ENCODE measurements around the gene SLC9A4. TPM values are rescaled to one million over a fixed set of nuclear protein-coding genes. Genes with fewer than 3 reads are reported as not detected.

SLC9A4 gene
- total and polyA plus RNA-seq, 4 donors: 0.06 to 0.30 (median 0.10) TPM

GRCh38 chr2:102487761-102488462 is 14.9 kb downstream of the SLC9A4 start:
- Histone ChIP-seq H3K27me3 (ENCODE audit: control insufficient read depth, insufficient read depth, low read length) (no peaks in the 10 kb centered on the region), H3K36me3 (ENCODE audit: control insufficient read depth, insufficient read depth, low read length) (no peaks in the 10 kb centered on the region), H3K4me3 (ENCODE audit: low read depth, low read length) (no peak overlapping the region), H3K4me1 (ENCODE audit: control insufficient read depth, insufficient read depth, low read length) (no peaks in the 10 kb centered on the region), H3K9me3 (ENCODE audit: control insufficient read depth, insufficient read depth, low read length) (no peaks in the 10 kb centered on the region), H3K27ac (ENCODE audit: low read depth, low read length) (no peak overlapping the region)
- DNase-seq (ENCODE audit: low read depth in 4 of 6, low spot score in 6 of 6): no peak
- 55% methylated on average over 2 of the region's 8 CpGs for WGBS (ENCODE audit: insufficient coverage)

DNA sequence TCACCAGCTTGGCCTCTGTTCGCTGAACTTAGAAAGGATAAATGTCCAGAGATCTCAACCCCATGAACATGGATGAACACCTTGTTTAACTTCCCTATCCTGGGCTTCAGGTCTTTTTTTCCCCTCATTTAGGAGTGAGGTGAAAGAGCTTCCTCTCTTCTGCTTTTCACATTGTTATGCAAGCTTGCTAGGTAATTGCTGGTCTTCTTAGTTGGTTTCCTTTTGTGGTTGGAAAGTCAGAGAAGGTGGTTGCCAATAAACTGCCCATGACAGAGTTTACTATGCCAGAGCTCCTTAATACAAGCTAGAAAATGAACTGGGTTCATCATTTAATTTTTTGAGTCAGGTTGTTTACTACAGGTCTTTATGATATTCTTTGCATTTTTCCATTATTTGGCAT is 16.6 kb downstream of the SLC9A4 start:
- Histone ChIP-seq H3K4me1 (ENCODE audit: control insufficient read depth, insufficient read depth, low read length) (no peaks in the 10 kb centered on the region), H3K27me3 (ENCODE audit: control insufficient read depth, insufficient read depth, low read length) (no peaks in the 10 kb centered on the region), H3K4me3 (ENCODE audit: low read depth, low read length) (no peak overlapping the region), H3K9me3 (ENCODE audit: control insufficient read depth, insufficient read depth, low read length) (no peaks in the 10 kb centered on the region), H3K27ac (ENCODE audit: low read depth, low read length) (no peak overlapping the region), H3K36me3 (ENCODE audit: control insufficient read depth, insufficient read depth, low read length) (no peaks in the 10 kb centered on the region)
- no peak for DNase-seq (ENCODE audit: low read depth in 4 of 6, low spot score in 6 of 6)
- no CpG with 5 or more reads among the region's 1 CpG for WGBS (ENCODE audit: insufficient coverage)

GRCh38 chr2:102492006-102492405 is 19.0 kb downstream of the SLC9A4 start:
- H3K27me3 ChIP-seq (ENCODE audit: control insufficient read depth, insufficient read depth, low read length): no peaks in the 10 kb centered on the region

DNA sequence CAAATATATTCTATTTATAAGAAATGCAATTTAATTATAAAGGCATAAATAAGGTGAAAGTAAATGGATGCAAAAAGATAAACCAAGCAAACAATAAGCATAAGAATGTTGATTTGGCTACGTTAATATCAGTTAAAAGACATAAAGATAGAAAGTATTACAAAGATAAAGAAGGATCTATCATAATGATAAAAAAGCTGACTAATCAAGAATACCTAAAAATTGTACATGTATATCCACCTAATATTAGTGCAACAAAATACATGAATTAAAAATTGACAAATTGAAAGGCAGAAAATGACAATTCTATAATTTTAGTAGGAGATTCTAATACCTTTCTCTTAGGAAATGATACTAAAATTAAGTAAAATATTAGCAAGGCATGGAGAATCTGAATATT is 21.5 kb downstream of the SLC9A4 start:
- Histone ChIP-seq H3K4me1 (ENCODE audit: control insufficient read depth, insufficient read depth, low read length) (no peaks in the 10 kb centered on the region), H3K9me3 (ENCODE audit: control insufficient read depth, insufficient read depth, low read length) (no peaks in the 10 kb centered on the region), H3K27me3 (ENCODE audit: control insufficient read depth, insufficient read depth, low read length) (no peaks in the 10 kb centered on the region), H3K27ac (ENCODE audit: low read depth, low read length) (no peak overlapping the region), H3K36me3 (ENCODE audit: control insufficient read depth, insufficient read depth, low read length) (no peaks in the 10 kb centered on the region), H3K4me3 (ENCODE audit: low read depth, low read length) (no peak overlapping the region)
- DNase-seq (ENCODE audit: low read depth in 4 of 6, low spot score in 6 of 6): no peak
- no CpG with 5 or more reads among the region's 1 CpG for WGBS (ENCODE audit: insufficient coverage)

More at GRCh38 chr2:102492006-102492405, 19.0 kb downstream of the SLC9A4 start:
- Histone ChIP-seq H3K36me3 (ENCODE audit: control insufficient read depth, insufficient read depth, low read length) (no peaks in the 10 kb centered on the region), H3K4me3 (ENCODE audit: low read depth, low read length) (no peak overlapping the region), H3K9me3 (ENCODE audit: control insufficient read depth, insufficient read depth, low read length) (no peaks in the 10 kb centered on the region), H3K27ac (ENCODE audit: low read depth, low read length) (no peak overlapping the region), H3K4me1 (ENCODE audit: control insufficient read depth, insufficient read depth, low read length) (no peaks in the 10 kb centered on the region)
- no peak for DNase-seq (ENCODE audit: low read depth in 4 of 6, low spot score in 6 of 6)

GRCh38 chr2:102498414-102498813 is 25.4 kb downstream of the SLC9A4 start:
- WGBS (ENCODE audit: insufficient coverage): 100% methylated on average over 1 of the region's 2 CpGs
- DNase-seq (ENCODE audit: low read depth in 4 of 6, low spot score in 6 of 6): no peak
- H3K4me1 ChIP-seq (ENCODE audit: control insufficient read depth, insufficient read depth, low read length): no peaks in the 10 kb centered on the region
- H3K27ac ChIP-seq (ENCODE audit: low read depth, low read length): no peak overlapping the region
- H3K9me3 ChIP-seq (ENCODE audit: control insufficient read depth, insufficient read depth, low read length): no peaks in the 10 kb centered on the region
- no peaks in the 10 kb centered on the region for H3K36me3 ChIP-seq (ENCODE audit: control insufficient read depth, insufficient read depth, low read length)
- H3K27me3 ChIP-seq (ENCODE audit: control insufficient read depth, insufficient read depth, low read length): no peaks in the 10 kb centered on the region
- H3K4me3 ChIP-seq (ENCODE audit: low read depth, low read length): no peak overlapping the region

DNA sequence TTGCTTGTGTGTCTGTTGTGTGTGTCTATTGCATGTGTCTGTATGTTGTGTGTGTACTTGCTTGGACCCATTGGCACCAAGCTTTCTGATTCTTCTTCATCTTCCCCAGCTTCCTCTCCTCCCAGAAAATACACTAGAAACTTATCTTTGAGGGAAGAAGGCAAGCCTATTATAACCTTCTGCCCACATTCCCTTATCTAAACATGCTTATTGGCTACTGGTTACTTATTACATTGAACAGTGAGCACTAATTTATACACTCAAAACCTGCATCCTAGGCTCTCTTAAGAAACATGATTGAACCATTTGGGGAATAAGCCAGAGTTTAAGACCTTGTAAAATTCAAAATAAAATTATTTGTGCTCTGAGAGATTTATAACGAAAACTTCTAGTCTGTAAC is 26.5 kb downstream of the SLC9A4 start:
- no CpG with 5 or more reads among the region's 1 CpG for whole genome bisulfite sequencing (ENCODE audit: insufficient coverage)
- no peaks in the 10 kb centered on the region for H3K27me3 ChIP-seq (ENCODE audit: control insufficient read depth, insufficient read depth, low read length)
- no peak overlapping the region for H3K4me3 ChIP-seq (ENCODE audit: low read depth, low read length)
- no peak overlapping the region for H3K27ac ChIP-seq (ENCODE audit: low read depth, low read length)
- no peaks in the 10 kb centered on the region for H3K36me3 ChIP-seq (ENCODE audit: control insufficient read depth, insufficient read depth, low read length)
- no peak for DNase-seq (ENCODE audit: low read depth in 4 of 6, low spot score in 6 of 6)
- H3K4me1 ChIP-seq (ENCODE audit: control insufficient read depth, insufficient read depth, low read length): no peaks in the 10 kb centered on the region
- no peaks in the 10 kb centered on the region for H3K9me3 ChIP-seq (ENCODE audit: control insufficient read depth, insufficient read depth, low read length)

DNA sequence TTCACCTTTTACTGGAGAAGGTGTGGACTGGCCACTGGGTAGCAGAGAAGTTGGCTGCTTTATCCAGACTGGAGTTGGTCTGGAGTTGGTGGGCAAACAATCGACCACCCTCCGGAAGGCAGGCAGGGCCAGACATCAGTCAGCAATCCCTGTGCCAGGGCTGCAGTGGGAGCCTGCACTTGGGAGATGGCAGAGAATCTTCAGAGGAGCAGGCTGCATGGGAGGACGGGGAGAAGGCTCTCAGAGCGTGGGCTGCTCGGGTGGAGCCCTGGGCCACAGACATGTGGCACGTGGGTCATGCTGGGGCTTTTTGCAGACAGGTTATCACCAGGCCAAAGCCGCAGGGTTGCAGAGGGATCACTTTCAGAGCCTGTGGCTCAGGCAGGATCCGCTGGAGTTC is 29.6 kb downstream of the SLC9A4 start:
- 94% methylated on average over 8 of the region's 8 CpGs for WGBS (ENCODE audit: insufficient coverage)

DNA sequence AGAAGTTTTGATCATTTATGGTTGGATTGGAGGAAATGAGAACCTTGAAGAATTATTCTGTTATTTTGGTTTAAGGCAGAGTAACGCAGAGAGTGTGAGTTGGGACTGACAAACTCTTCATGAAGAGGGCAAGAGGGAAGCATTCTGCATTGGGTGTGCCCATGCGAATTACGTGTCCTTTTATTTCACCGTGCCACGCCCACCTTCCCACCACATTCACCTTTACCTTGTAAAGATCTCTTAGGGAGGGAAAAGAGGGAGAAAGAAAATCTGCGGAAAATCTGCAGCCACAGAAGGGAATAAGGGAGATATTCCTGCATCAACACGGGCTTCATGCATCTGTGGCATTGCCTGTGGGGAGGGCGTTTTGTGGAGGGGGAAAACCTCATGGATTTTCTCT is 31.8 kb downstream of the SLC9A4 start:
- no peak for DNase-seq (ENCODE audit: low read depth in 4 of 6, low spot score in 6 of 6)
- no peak overlapping the region for H3K4me3 ChIP-seq (ENCODE audit: low read depth, low read length)
- no peak overlapping the region for H3K27ac ChIP-seq (ENCODE audit: low read depth, low read length)
- 89% methylated on average over 3 of the region's 8 CpGs for WGBS (ENCODE audit: insufficient coverage)
- no peaks in the 10 kb centered on the region for H3K27me3 ChIP-seq (ENCODE audit: control insufficient read depth, insufficient read depth, low read length)
- no peaks in the 10 kb centered on the region for H3K36me3 ChIP-seq (ENCODE audit: control insufficient read depth, insufficient read depth, low read length)
- no peaks in the 10 kb centered on the region for H3K9me3 ChIP-seq (ENCODE audit: control insufficient read depth, insufficient read depth, low read length)
- no peaks in the 10 kb centered on the region for H3K4me1 ChIP-seq (ENCODE audit: control insufficient read depth, insufficient read depth, low read length)

More for the DNA sequence above, 29.6 kb downstream of the SLC9A4 start:
- no peak for DNase-seq (ENCODE audit: low read depth in 4 of 6, low spot score in 6 of 6)
- no peak overlapping the region for H3K27ac ChIP-seq (ENCODE audit: low read depth, low read length)
- H3K27me3 ChIP-seq (ENCODE audit: control insufficient read depth, insufficient read depth, low read length): no peaks in the 10 kb centered on the region
- no peaks in the 10 kb centered on the region for H3K9me3 ChIP-seq (ENCODE audit: control insufficient read depth, insufficient read depth, low read length)
- no peaks in the 10 kb centered on the region for H3K4me1 ChIP-seq (ENCODE audit: control insufficient read depth, insufficient read depth, low read length)
- no peaks in the 10 kb centered on the region for H3K36me3 ChIP-seq (ENCODE audit: control insufficient read depth, insufficient read depth, low read length)
- no peak overlapping the region for H3K4me3 ChIP-seq (ENCODE audit: low read depth, low read length)

- Histone ChIP-seq H3K4me3 (ENCODE audit: low read depth, low read length) (no peak overlapping the region), H3K4me1 (ENCODE audit: control insufficient read depth, insufficient read depth, low read length) (no peaks in the 10 kb centered on the region), H3K27ac (ENCODE audit: low read depth, low read length) (no peak overlapping the region), H3K9me3 (ENCODE audit: control insufficient read depth, insufficient read depth, low read length) (no peaks in the 10 kb centered on the region), H3K36me3 (ENCODE audit: control insufficient read depth, insufficient read depth, low read length) (no peaks in the 10 kb centered on the region), H3K27me3 (ENCODE audit: control insufficient read depth, insufficient read depth, low read length) (no peaks in the 10 kb centered on the region)
- DNase-seq (ENCODE audit: low read depth in 4 of 6, low spot score in 6 of 6): no peak
- WGBS (ENCODE audit: insufficient coverage): 81% methylated on average over 8 of the region's 10 CpGs
These were observed 32.3 kb downstream of the SLC9A4 start for GRCh38 chr2:102505290-102505689.

GRCh38 chr2:102506743-102507142 is 33.7 kb downstream of the SLC9A4 start:
- Histone ChIP-seq H3K27me3 (ENCODE audit: control insufficient read depth, insufficient read depth, low read length) (no peaks in the 10 kb centered on the region), H3K4me3 (ENCODE audit: low read depth, low read length) (no peak overlapping the region), H3K9me3 (ENCODE audit: control insufficient read depth, insufficient read depth, low read length) (no peaks in the 10 kb centered on the region), H3K36me3 (ENCODE audit: control insufficient read depth, insufficient read depth, low read length) (no peaks in the 10 kb centered on the region), H3K27ac (ENCODE audit: low read depth, low read length) (no peak overlapping the region), H3K4me1 (ENCODE audit: control insufficient read depth, insufficient read depth, low read length) (no peaks in the 10 kb centered on the region)
- no peak for DNase-seq (ENCODE audit: low read depth in 4 of 6, low spot score in 6 of 6)
- WGBS (ENCODE audit: insufficient coverage): no CpG with 5 or more reads among the region's 5 CpGs
